Prostate gland (tissue), 2 donors: ENCODE results near the gene TCHHL1.

Experiments used
- POLR2A ChIP-seq: fragments of 450-650 bp; IDR thresholded peaks from one replicate; pipeline ENCODE4 v1.6.1; 2016; ENCODE audit warnings: antibody characterized with exemption, mild to moderate bottlenecking
- TF ChIP-seq, protein P1 (sequence below), 4 experiments: fragments of 200-600 bp in 2 of 4; fragments of 450-650 bp in 2 of 4; sonication (generic) in 2 of 4; IDR thresholded peaks; 1 replicate in 3 of 4; 2 replicates in 1 of 4; pipeline ENCODE4 v1.5.1; 2016 to 2019; ENCODE audit warnings: antibody characterized with exemption in 4 of 4, mild to moderate bottlenecking in 2 of 4, moderate library complexity in 2 of 4

DNA sequence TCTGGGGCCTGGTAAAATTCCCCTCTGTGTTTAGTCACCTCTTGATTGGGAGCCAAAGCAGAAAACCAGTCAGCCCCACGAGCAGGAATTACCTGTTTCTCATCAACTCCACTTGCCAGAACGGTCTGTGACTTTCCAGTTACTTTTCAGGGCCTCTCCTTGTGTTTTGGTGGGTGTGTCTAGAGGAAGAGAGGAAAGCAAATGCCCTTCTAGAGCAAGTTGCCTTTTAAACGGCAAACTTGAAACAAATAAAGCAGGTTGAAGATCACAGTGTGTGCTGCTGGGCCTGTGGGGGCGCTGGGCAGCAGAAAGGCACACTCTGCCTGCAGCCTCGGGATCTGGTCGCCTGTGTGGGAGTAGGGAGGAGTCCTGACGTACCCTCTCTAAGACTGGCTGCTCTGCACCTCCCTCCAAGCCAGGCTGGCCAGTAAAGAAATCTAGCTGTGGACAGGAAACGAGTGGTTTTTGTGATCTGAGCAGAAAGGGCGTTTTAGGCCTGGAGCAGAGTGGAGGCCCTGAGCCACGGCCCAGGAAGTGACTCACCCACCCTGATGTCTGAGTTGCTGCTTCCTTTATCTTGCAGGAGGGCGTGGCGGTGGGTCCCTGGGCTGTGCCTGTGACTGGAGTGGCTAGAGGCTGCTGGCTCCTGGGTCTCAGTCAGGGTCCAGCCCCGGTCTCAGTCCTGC is 41.0 kb downstream of the TCHHL1 start:
- no peak for TF ChIP-seq POLR2A
- TF ChIP-seq, protein P1, sequence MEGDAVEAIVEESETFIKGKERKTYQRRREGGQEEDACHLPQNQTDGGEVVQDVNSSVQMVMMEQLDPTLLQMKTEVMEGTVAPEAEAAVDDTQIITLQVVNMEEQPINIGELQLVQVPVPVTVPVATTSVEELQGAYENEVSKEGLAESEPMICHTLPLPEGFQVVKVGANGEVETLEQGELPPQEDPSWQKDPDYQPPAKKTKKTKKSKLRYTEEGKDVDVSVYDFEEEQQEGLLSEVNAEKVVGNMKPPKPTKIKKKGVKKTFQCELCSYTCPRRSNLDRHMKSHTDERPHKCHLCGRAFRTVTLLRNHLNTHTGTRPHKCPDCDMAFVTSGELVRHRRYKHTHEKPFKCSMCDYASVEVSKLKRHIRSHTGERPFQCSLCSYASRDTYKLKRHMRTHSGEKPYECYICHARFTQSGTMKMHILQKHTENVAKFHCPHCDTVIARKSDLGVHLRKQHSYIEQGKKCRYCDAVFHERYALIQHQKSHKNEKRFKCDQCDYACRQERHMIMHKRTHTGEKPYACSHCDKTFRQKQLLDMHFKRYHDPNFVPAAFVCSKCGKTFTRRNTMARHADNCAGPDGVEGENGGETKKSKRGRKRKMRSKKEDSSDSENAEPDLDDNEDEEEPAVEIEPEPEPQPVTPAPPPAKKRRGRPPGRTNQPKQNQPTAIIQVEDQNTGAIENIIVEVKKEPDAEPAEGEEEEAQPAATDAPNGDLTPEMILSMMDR (IDR thresholded peaks at IDR 0.05), result peak in 2 of 4 experiments; percentile 42 to 51
